Measurements from ENCODE around the gene MAP1LC3B2.

DNA sequence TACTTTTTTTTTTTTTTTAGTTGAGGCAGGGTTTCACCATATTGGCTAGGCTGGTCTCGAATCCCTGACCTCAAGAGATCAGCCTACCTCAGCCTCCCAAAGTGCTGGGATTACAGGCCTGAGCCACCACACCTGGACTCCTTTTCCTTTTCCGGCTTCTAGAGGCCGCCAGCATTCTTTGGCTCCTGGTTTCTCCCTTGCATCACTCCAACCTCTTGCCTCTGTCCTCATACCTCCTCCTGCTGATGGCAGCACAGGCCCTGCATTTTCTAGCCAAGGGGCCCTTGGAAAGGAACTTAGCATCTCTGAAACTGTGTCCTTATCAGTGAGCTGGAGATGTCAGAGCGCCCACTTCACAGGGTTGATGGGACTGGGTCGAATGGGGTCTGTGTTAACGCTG is 53.3 kb downstream of the MAP1LC3B2 start:
- TF ChIP-seq, protein P1, sequence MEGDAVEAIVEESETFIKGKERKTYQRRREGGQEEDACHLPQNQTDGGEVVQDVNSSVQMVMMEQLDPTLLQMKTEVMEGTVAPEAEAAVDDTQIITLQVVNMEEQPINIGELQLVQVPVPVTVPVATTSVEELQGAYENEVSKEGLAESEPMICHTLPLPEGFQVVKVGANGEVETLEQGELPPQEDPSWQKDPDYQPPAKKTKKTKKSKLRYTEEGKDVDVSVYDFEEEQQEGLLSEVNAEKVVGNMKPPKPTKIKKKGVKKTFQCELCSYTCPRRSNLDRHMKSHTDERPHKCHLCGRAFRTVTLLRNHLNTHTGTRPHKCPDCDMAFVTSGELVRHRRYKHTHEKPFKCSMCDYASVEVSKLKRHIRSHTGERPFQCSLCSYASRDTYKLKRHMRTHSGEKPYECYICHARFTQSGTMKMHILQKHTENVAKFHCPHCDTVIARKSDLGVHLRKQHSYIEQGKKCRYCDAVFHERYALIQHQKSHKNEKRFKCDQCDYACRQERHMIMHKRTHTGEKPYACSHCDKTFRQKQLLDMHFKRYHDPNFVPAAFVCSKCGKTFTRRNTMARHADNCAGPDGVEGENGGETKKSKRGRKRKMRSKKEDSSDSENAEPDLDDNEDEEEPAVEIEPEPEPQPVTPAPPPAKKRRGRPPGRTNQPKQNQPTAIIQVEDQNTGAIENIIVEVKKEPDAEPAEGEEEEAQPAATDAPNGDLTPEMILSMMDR (IDR thresholded peaks at IDR 0.05; ENCODE audit: low read depth, low read length) = no peak
- TF ChIP-seq POLR2A (IDR thresholded peaks at IDR 0.05; ENCODE audit: extremely low read depth, insufficient read length) (no peak), MYC (IDR thresholded peaks at IDR 0.05; ENCODE audit: low read depth, low read length) (no peak)
- TF ChIP-seq, protein P2, sequence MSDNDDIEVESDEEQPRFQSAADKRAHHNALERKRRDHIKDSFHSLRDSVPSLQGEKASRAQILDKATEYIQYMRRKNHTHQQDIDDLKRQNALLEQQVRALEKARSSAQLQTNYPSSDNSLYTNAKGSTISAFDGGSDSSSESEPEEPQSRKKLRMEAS (IDR thresholded peaks at IDR 0.05; ENCODE audit: low read depth, low read length) = no peak
